ENCODE results near the gene CDC34. TPM values are rescaled to one million over a fixed set of nuclear protein-coding genes. Genes with fewer than 3 reads are reported as not detected.

CDC34 gene
- total RNA-seq, 6 experiments from 2014 or later, result 63.8 to 79.9 (median 64.6) TPM

GRCh38 chr19:535017-535835 lies 3.7 kb downstream of the CDC34 start:
- H3K4me3 Mint-ChIP-seq, result peak overlapping the region; percentile 32; the same call in 1 of the 2 replicates
- peaks cover 15% of the 10 kb centered on the region for H3K4me1 Mint-ChIP-seq (ENCODE audit: low read depth)
- H3K27me3 Mint-ChIP-seq (ENCODE audit: insufficient read depth), result no peaks in the 10 kb centered on the region; the same call in 1 of the 2 replicates
- peak overlapping the region; percentile 33; the same call in 1 of the 2 replicates for H3K27ac Mint-ChIP-seq
- TF ChIP-seq CTCF (IDR thresholded peaks at IDR 0.05), result peak; percentile 46
- H3K9me3 Mint-ChIP-seq, result no peaks in the 10 kb centered on the region
- H3K36me3 Mint-ChIP-seq (ENCODE audit: low read depth), result no peaks in the 10 kb centered on the region
- DNase-seq, result no peak

DNA sequence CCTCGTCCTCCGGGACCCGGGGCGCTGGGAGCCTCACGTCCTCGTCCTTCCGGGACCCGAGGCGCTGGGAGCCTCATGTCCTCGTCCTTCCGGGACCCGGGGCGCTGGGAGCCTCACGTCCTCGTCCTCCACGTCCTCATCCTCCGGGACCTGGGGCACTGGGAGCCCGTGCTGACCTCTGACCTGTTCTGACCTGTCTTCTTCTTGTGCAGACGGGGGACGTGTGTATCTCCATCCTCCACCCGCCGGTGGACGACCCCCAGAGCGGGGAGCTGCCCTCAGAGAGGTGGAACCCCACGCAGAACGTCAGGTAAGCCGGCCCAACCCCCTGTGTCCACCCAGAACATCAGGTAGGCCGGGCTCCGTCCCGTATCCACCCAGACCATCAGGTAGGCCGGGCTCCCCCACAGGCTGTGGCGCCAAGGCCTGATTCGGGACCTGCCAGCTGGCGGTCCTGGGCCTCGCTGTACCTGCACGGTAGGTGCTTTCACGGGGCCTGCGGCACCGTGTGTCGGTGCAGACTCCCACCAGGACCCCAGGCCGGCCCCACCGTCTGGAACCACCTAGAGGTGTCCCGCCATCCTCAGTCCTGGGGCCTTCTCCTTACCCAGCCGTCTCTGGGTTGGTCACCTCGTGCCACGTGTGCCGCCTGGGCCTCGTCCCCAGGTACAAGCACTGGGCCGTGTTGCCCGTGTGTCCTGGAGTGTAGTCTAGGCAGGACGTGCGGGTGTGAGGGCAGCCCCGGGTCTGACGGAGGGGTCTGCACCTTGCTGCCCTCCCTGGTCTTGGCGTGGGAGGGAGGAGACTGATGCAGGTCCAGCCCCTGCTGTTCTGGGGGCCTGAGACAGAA lies 4.7 kb downstream of the CDC34 start:
- Mint-ChIP-seq H3K27me3 (ENCODE audit: insufficient read depth) (no peaks in the 10 kb centered on the region; the same call in 1 of the 2 replicates), H3K27ac (no peak overlapping the region), H3K4me3 (no peak overlapping the region), H3K36me3 (ENCODE audit: low read depth) (no peaks in the 10 kb centered on the region), H3K9me3 (no peaks in the 10 kb centered on the region), H3K4me1 (ENCODE audit: low read depth) (peaks cover 15% of the 10 kb centered on the region)
- no peak for TF ChIP-seq CTCF (IDR thresholded peaks at IDR 0.05)
- no peak for DNase-seq

GRCh38 chr19:536881-537404 lies 5.4 kb downstream of the CDC34 start:
- Mint-ChIP-seq H3K4me1 (ENCODE audit: low read depth) (peaks cover 15% of the 10 kb centered on the region), H3K9me3 (no peaks in the 10 kb centered on the region), H3K27me3 (ENCODE audit: insufficient read depth) (no peaks in the 10 kb centered on the region), H3K4me3 (no peak overlapping the region), H3K27ac (no peak overlapping the region), H3K36me3 (ENCODE audit: low read depth) (no peaks in the 10 kb centered on the region)
- no peak for DNase-seq
- no peak for TF ChIP-seq CTCF (IDR thresholded peaks at IDR 0.05)

DNA sequence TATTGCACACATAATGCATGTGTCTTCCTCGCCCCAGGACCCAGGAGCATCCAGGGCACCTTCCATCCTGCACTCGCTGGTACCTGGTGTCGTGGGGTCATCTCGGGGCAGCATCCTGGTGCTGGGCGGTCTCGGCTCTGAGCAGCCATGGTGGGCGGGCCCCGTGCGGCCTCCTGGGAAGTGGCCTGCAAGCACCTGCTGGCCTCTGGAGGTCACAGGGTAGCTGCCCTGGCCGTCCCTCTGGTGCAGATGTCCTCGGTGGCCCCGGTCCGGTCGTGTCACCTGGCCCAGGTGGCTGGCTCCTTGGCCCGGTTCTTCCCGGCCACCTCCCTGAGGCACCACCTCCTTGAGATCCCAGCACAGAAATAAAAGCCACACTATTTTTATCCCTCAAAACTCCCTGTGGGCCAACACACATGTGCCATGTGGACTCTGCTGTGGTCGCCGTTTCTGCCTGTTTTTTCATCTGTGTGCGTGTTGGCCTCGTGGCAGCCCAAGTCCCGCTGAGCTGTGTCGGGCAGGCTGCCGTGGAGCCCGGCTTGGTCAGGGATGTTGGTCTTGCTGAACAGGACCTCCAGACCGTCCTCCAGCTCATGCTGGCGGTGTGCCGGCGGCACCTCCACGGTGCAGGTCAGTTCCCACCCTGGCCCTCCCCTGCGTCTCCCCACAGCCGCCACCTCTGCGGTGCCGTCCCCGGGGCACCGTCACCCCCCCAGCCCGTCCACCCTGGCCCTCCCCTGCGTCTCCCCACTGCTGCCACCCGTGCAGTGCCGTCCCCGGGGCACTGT lies 7.3 kb downstream of the CDC34 start:
- H3K27ac Mint-ChIP-seq, result no peak overlapping the region
- peaks cover 7% of the 10 kb centered on the region for H3K36me3 Mint-ChIP-seq (ENCODE audit: low read depth)
- no peak for DNase-seq
- no peak overlapping the region for H3K4me3 Mint-ChIP-seq
- TF ChIP-seq CTCF (IDR thresholded peaks at IDR 0.05), result no peak
- H3K27me3 Mint-ChIP-seq (ENCODE audit: insufficient read depth), result no peaks in the 10 kb centered on the region
- H3K9me3 Mint-ChIP-seq, result no peaks in the 10 kb centered on the region
- peaks cover 4% of the 10 kb centered on the region for H3K4me1 Mint-ChIP-seq (ENCODE audit: low read depth)

DNA sequence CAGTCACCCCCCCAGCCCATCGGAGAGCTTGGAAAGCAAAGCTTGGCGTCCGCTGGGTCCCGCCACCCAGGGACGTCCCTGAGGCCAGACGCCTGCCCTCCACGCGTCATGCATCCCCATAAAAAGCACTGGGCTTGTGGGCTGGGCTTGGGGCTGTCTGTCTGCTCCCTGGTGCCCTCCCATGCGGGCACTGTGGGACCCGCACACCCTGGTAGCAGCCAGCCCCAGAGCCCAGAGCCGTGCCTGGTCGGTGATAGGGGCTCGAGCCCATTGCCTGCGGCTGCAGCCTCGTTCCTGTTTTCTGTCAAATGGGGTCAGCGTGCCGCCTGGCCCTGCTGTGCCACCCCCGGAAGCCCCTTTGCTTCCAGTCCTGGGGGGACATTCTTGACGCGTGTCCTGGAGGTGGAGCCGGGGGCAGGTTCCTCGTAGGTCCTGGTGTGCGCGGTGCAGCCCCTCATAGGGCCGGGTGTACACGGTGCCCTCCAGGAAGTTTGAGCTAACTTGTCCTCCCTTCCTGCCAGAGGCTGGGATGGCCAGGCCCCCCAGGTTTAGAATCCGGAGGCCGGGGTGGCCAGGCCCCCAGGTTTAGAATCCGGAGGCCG lies 8.0 kb downstream of the CDC34 start:
- no peak overlapping the region for H3K4me3 Mint-ChIP-seq
- no peaks in the 10 kb centered on the region for H3K27me3 Mint-ChIP-seq (ENCODE audit: insufficient read depth)
- TF ChIP-seq CTCF (IDR thresholded peaks at IDR 0.05), result no peak
- no peak for DNase-seq
- no peak overlapping the region for H3K27ac Mint-ChIP-seq
- H3K4me1 Mint-ChIP-seq (ENCODE audit: low read depth), result no peaks in the 10 kb centered on the region
- peaks cover 7% of the 10 kb centered on the region for H3K36me3 Mint-ChIP-seq (ENCODE audit: low read depth)
- H3K9me3 Mint-ChIP-seq, result no peaks in the 10 kb centered on the region

Measured in HFFc6 (cell line).